Smooth muscle cell (in vitro differentiated cells): Measurements from ENCODE around the gene FMNL2. TPM values are rescaled to one million over a fixed set of nuclear protein-coding genes. Genes with fewer than 3 reads are reported as not detected.
A peak's percentile ranks its signal among the peaks of the same experiment; 100 is the strongest.

Experiments
- DNase-seq: peaks from one replicate; lab custom pipeline; 2025; ENCODE audit not compliant: unreplicated experiment; lab: John Stamatoyannopoulos, UW
- H2AFZ ChIP-seq: fragments of 200-600 bp; sonication (generic); 2 replicates; pipeline ENCODE4 v1.6.0; 2016; ENCODE audit warnings: antibody characterized with exemption, low read depth, mild to moderate bottlenecking
- H3F3A ChIP-seq: fragments of 200-600 bp; sonication (generic); 2 replicates; pipeline ENCODE4 v1.6.0; 2017; ENCODE audit warnings: antibody characterized with exemption, low read depth
- H3K27ac ChIP-seq: fragments of 200-600 bp; sonication (generic); 2 replicates; pipeline ENCODE4 v1.5.1; 2016; ENCODE audit warnings: low read depth, mild to moderate bottlenecking
- H3K27me3 ChIP-seq: fragments of 200-600 bp; sonication (generic); 2 replicates; pipeline ENCODE4 v1.6.1; 2016; ENCODE audit warnings: low read depth, mild to moderate bottlenecking
- H3K36me3 ChIP-seq: fragments of 200-600 bp; sonication (generic); 2 replicates; pipeline ENCODE4 v1.5.1; 2016; ENCODE audit warnings: low read depth
- H3K4me1 ChIP-seq: fragments of 200-600 bp; sonication (generic); 2 replicates; pipeline ENCODE4 v1.5.1; 2016; ENCODE audit warnings: low read depth
- H3K4me2 ChIP-seq: fragments of 200-600 bp; sonication (generic); 2 replicates; pipeline ENCODE4 v1.6.0; 2016; ENCODE audit warnings: mild to moderate bottlenecking
- H3K4me3 ChIP-seq: fragments of 200-600 bp; sonication (generic); 2 replicates; pipeline ENCODE4 v1.5.1; 2016; ENCODE audit warnings: mild to moderate bottlenecking
- H3K79me2 ChIP-seq: fragments of 200-600 bp; sonication (generic); 2 replicates; pipeline ENCODE4 v1.6.0; 2016; ENCODE audit warnings: low read depth, mild to moderate bottlenecking
- H3K9ac ChIP-seq: fragments of 200-600 bp; sonication (generic); 2 replicates; pipeline ENCODE4 v1.6.0; 2016; ENCODE audit warnings: low read depth
- H3K9me3 ChIP-seq: fragments of 200-600 bp; sonication (generic); replicated peaks from 2 replicates; pipeline ENCODE4 v1.5.1; 2016; ENCODE audit warnings: low read depth
- H4K20me1 ChIP-seq: fragments of 200-600 bp; sonication (generic); 2 replicates; pipeline ENCODE4 v1.6.0; 2016; ENCODE audit warnings: low read depth
- CTCF ChIP-seq: fragments of 200-600 bp; sonication (generic); IDR thresholded peaks from 2 replicates; pipeline ENCODE4 v1.5.1; 2017; ENCODE audit warnings: borderline replicate concordance, mild to moderate bottlenecking, antibody characterized with exemption; ENCODE audit not compliant: insufficient read depth, poor library complexity, severe bottlenecking
- WGBS: methylation state at CpG from one replicate; pipeline ENCODE4 v1.1.7; 2016; ENCODE audit warnings: low lambda C conversion rate; 5-methylcytosine and 5-hydroxymethylcytosine counted together
- polyA plus RNA-seq: library from polyadenylated mRNA; unstranded; fragments of >200 nt; fragmentation: Nextera tagmentation; extraction: Ambion mirVana; gene quantifications from 2 replicates; pipeline ENCODE4 v1.2.1, GENCODE V29; 2016
- total RNA-seq: library from RNA; depleted of rRNA; stranded (reverse); fragments of >200 nt; gene quantifications from 2 replicates; pipeline ENCODE4 v1.2.3, GENCODE V29; 2014

Gene FMNL2
- total and polyA plus RNA-seq, 2 experiments from 2014 or later, result 7.4 to 37.3 TPM

GRCh38 chr2:152546230-152546837 lies 211.4 kb downstream of the FMNL2 start:
- no peaks in the 10 kb centered on the region for H3K36me3 ChIP-seq
- H3K4me3 ChIP-seq, result no peak overlapping the region
- H3K79me2 ChIP-seq, result no peaks in the 10 kb centered on the region
- H3K4me2 ChIP-seq, result no peak overlapping the region
- TF ChIP-seq CTCF, result no peak
- H3K9ac ChIP-seq, result no peak overlapping the region
- no peaks in the 10 kb centered on the region for H4K20me1 ChIP-seq
- peaks cover 17% of the 10 kb centered on the region for H3F3A ChIP-seq
- H3K4me1 ChIP-seq, result peaks cover 26% of the 10 kb centered on the region
- no peaks in the 10 kb centered on the region for H3K9me3 ChIP-seq
- DNase-seq, result no peak
- no peaks in the 10 kb centered on the region for H3K27me3 ChIP-seq
- no peak overlapping the region for H2AFZ ChIP-seq
- no peak overlapping the region for H3K27ac ChIP-seq
- WGBS, result 83% methylated on average over 8 of the region's 8 CpGs

GRCh38 chr2:152548111-152548875 lies 213.3 kb downstream of the FMNL2 start:
- Histone ChIP-seq H3K9me3 (no peaks in the 10 kb centered on the region), H3K4me2 (peak overlapping the region; percentile 40), H3K4me3 (no peak overlapping the region), H3K4me1 (peaks cover 12% of the 10 kb centered on the region), H3K27ac (peak overlapping the region; percentile 94), H4K20me1 (no peaks in the 10 kb centered on the region), H3K9ac (peak overlapping the region; percentile 65), H3F3A (peaks cover 13% of the 10 kb centered on the region), H3K27me3 (no peaks in the 10 kb centered on the region), H2AFZ (no peak overlapping the region), H3K36me3 (no peaks in the 10 kb centered on the region), H3K79me2 (no peaks in the 10 kb centered on the region)
- WGBS, result 84% methylated on average over 8 of the region's 8 CpGs
- TF ChIP-seq CTCF, result no peak
- no peak for DNase-seq

GRCh38 chr2:152548996-152549395 lies 214.0 kb downstream of the FMNL2 start:
- peak overlapping the region; percentile 65 for H3K9ac ChIP-seq
- TF ChIP-seq CTCF, result no peak
- H3F3A ChIP-seq, result peaks cover 6% of the 10 kb centered on the region
- no peaks in the 10 kb centered on the region for H3K27me3 ChIP-seq
- no peak overlapping the region for H3K4me3 ChIP-seq
- H3K27ac ChIP-seq, result peak overlapping the region; percentile 94
- H3K4me2 ChIP-seq, result peak overlapping the region; percentile 40
- H3K4me1 ChIP-seq, result peaks cover 7% of the 10 kb centered on the region
- H3K36me3 ChIP-seq, result no peaks in the 10 kb centered on the region
- H4K20me1 ChIP-seq, result no peaks in the 10 kb centered on the region
- no peak for DNase-seq
- H2AFZ ChIP-seq, result no peak overlapping the region
- no peaks in the 10 kb centered on the region for H3K79me2 ChIP-seq
- H3K9me3 ChIP-seq, result no peaks in the 10 kb centered on the region
- WGBS, result 76% methylated on average over 3 of the region's 3 CpGs

GRCh38 chr2:152549423-152549822 lies 214.4 kb downstream of the FMNL2 start:
- H2AFZ ChIP-seq, result no peak overlapping the region
- no peaks in the 10 kb centered on the region for H3K79me2 ChIP-seq
- H3K27ac ChIP-seq, result peak overlapping the region; percentile 94
- H3K4me3 ChIP-seq, result no peak overlapping the region
- peak overlapping the region; percentile 40 for H3K4me2 ChIP-seq
- H3K9me3 ChIP-seq, result no peaks in the 10 kb centered on the region
- H4K20me1 ChIP-seq, result no peaks in the 10 kb centered on the region
- no peak for TF ChIP-seq CTCF
- no peak for DNase-seq
- H3K4me1 ChIP-seq, result peaks cover 7% of the 10 kb centered on the region
- peaks cover 4% of the 10 kb centered on the region for H3F3A ChIP-seq
- peak overlapping the region; percentile 65 for H3K9ac ChIP-seq
- no peaks in the 10 kb centered on the region for H3K27me3 ChIP-seq
- WGBS, result 44% methylated on average over 2 of the region's 2 CpGs
- H3K36me3 ChIP-seq, result no peaks in the 10 kb centered on the region
